ENCODE data around the gene ZCCHC14.

ZCCHC14 gene

GRCh38 chr16:87439926-87440325 lies 52.9 kb downstream of the ZCCHC14 start:
- H3K27me3 ChIP-seq (replicated peaks; ENCODE audit: insufficient read depth, low read length) = no peaks in the 10 kb centered on the region
- H3K27ac ChIP-seq (ENCODE audit: low read length) = no peak overlapping the region
- no peaks in the 10 kb centered on the region for H3F3A ChIP-seq (ENCODE audit: insufficient read depth, low read length)
- H3K4me2 ChIP-seq (ENCODE audit: low read depth, low read length) = no peak overlapping the region
- H2AFZ ChIP-seq (ENCODE audit: low read length) = no peak overlapping the region
- DNase-seq = no peak
- H3K36me3 ChIP-seq (replicated peaks; ENCODE audit: insufficient read depth, low read length) = no peaks in the 10 kb centered on the region
- H3K9ac ChIP-seq (ENCODE audit: low read length) = no peak overlapping the region
- H3K79me2 ChIP-seq (ENCODE audit: low read length) = no peaks in the 10 kb centered on the region
- TF ChIP-seq EZH2 (optimal IDR thresholded peaks at IDR 0.05; ENCODE audit: low read depth, low read length) = no peak
- TF ChIP-seq EZH2phosphoT487 (IDR thresholded peaks at IDR 0.05; ENCODE audit: low read length) = no peak
- no peak for TF ChIP-seq CTCF (IDR thresholded peaks at IDR 0.05; ENCODE audit: low read length)
- no peaks in the 10 kb centered on the region for H3K9me3 ChIP-seq (replicated peaks; ENCODE audit: insufficient read depth, low read length)
- H3K9me2 ChIP-seq (replicated peaks; ENCODE audit: insufficient read depth, low read length) = no peaks in the 10 kb centered on the region
- H4K20me1 ChIP-seq (ENCODE audit: insufficient read depth, low read length) = no peaks in the 10 kb centered on the region
- H3K4me1 ChIP-seq (ENCODE audit: low read length) = no peaks in the 10 kb centered on the region
- H3K4me3 ChIP-seq (ENCODE audit: low read length) = no peak overlapping the region

- H3F3A ChIP-seq (ENCODE audit: insufficient read depth, low read length) = no peaks in the 10 kb centered on the region
- no peaks in the 10 kb centered on the region for H3K36me3 ChIP-seq (replicated peaks; ENCODE audit: insufficient read depth, low read length)
- H4K20me1 ChIP-seq (ENCODE audit: insufficient read depth, low read length) = no peaks in the 10 kb centered on the region
- no peak overlapping the region for H3K27ac ChIP-seq (ENCODE audit: low read length)
- no peak for DNase-seq
- H3K79me2 ChIP-seq (ENCODE audit: low read length) = no peaks in the 10 kb centered on the region
- no peaks in the 10 kb centered on the region for H3K9me2 ChIP-seq (replicated peaks; ENCODE audit: insufficient read depth, low read length)
- H3K9me3 ChIP-seq (replicated peaks; ENCODE audit: insufficient read depth, low read length) = no peaks in the 10 kb centered on the region
- TF ChIP-seq EZH2 (optimal IDR thresholded peaks at IDR 0.05; ENCODE audit: low read depth, low read length) (no peak), EZH2phosphoT487 (IDR thresholded peaks at IDR 0.05; ENCODE audit: low read length) (no peak), CTCF (IDR thresholded peaks at IDR 0.05; ENCODE audit: low read length) (no peak)
- no peaks in the 10 kb centered on the region for H3K27me3 ChIP-seq (replicated peaks; ENCODE audit: insufficient read depth, low read length)
- no peak overlapping the region for H3K4me2 ChIP-seq (ENCODE audit: low read depth, low read length)
- H3K9ac ChIP-seq (ENCODE audit: low read length) = no peak overlapping the region
- H2AFZ ChIP-seq (ENCODE audit: low read length) = no peak overlapping the region
- no peak overlapping the region for H3K4me3 ChIP-seq (ENCODE audit: low read length)
- H3K4me1 ChIP-seq (ENCODE audit: low read length) = no peaks in the 10 kb centered on the region
These were observed 54.2 kb downstream of the ZCCHC14 start for GRCh38 chr16:87438611-87438985.

- DNase-seq = no peak
- Histone ChIP-seq H3K9me3 (replicated peaks; ENCODE audit: insufficient read depth, low read length) (no peaks in the 10 kb centered on the region), H3K4me1 (ENCODE audit: low read length) (no peaks in the 10 kb centered on the region), H3K9ac (ENCODE audit: low read length) (no peak overlapping the region), H3K36me3 (replicated peaks; ENCODE audit: insufficient read depth, low read length) (no peaks in the 10 kb centered on the region), H3K79me2 (ENCODE audit: low read length) (no peaks in the 10 kb centered on the region), H3K4me2 (ENCODE audit: low read depth, low read length) (no peak overlapping the region), H3K9me2 (replicated peaks; ENCODE audit: insufficient read depth, low read length) (no peaks in the 10 kb centered on the region), H4K20me1 (ENCODE audit: insufficient read depth, low read length) (no peaks in the 10 kb centered on the region), H3K27me3 (replicated peaks; ENCODE audit: insufficient read depth, low read length) (no peaks in the 10 kb centered on the region), H3K27ac (ENCODE audit: low read length) (no peak overlapping the region), H3F3A (ENCODE audit: insufficient read depth, low read length) (no peaks in the 10 kb centered on the region), H3K4me3 (ENCODE audit: low read length) (no peak overlapping the region), H2AFZ (ENCODE audit: low read length) (no peak overlapping the region)
- TF ChIP-seq EZH2 (optimal IDR thresholded peaks at IDR 0.05; ENCODE audit: low read depth, low read length) = no peak
- no peak for TF ChIP-seq EZH2phosphoT487 (IDR thresholded peaks at IDR 0.05; ENCODE audit: low read length)
- no peak for TF ChIP-seq CTCF (IDR thresholded peaks at IDR 0.05; ENCODE audit: low read length)
These were observed 54.8 kb downstream of the ZCCHC14 start for GRCh38 chr16:87437911-87438610.
